ENCODE data around the gene PRICKLE3.

Gene PRICKLE3

DNA sequence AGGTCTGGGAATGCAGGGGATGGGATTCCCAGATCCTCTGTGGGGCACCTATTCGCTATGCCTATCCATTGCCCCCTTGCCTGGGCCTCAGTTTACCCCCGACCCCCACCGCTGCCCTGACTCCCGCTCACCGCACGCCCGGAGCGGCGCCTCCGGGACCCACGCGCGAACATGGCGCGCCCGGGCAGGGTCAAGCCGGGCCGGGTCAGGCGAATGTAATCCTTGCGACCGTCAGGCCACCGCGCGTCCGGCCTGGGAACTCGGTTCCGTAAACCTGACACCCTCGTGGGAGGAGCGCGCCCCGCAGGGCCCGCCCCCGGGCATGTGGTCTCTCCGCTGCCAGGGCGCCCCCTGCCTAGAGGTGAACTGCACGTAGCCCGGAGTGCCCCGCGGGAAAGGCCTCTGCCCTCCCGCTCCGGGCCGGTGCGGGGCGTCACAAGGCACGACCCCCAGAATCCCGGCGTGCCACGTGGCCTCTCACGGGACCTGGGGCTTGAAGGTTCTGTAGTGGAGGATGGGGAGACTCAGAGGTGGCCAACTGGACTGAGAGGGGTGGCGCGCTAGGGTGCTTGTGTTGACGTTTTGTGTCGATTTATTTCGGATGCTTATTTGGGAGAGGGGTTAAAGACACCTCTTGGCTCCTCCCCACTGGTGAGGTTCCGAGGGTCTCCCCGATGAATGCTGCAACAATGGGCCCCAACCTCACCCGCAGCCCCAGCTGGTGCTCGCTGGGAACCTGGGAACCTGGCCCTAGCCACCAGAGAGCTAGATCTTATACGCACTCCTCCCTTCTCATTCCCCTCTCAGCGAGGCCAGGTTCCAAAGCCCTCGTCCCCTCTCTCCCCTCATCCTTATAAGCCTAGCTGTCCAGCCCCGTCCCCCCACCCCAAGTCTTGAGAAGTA is at the start of gene PRICKLE3:
Gene PRICKLE3 (minus strand): TSS at position 249 of the 903 bp plus-strand sequence. CDS start 76 bp downstream, at position 173.
- DNase-seq: peak in 41 of 56 donors; percentile 1 to 73 (median 24)

DNA sequence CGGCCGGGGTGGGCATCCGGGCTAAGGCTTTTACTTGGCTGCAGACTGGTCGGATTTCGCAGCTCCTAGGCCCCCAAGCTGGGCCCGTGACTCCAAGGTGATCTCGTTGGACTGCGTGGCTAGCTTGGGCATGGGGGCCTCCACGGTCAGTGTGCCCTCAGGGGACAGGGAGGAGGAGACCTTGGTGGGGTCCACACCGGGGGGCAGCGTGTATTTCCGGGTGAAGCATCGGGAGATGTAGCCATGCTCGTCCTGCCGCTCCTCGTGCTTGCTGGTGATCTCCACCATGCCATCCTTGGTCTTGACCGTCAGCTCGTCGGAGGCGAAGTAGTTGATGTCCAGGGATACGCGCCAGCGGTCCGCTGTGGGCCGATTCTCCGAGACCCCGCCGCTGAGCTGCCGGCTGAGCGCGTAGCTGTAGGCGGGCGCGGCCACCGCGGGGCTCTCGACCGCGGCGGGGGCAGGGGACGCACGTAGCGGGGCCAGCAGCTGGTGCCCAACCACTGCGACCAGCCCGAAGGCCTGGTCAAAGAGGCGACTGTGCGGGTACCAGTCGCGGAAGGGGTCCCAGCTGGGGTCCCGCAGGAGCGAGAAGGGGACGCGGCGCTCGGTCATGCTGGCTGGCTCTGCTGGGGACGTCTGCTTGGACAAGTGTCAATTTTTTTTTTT is 47.8 kb upstream of the PRICKLE3 start:
- DNase-seq: no peak

GRCh38 chrX:49233176-49233575 is 47.0 kb upstream of the PRICKLE3 start, which contains the start of gene CACNA1F:
Gene CACNA1F, minus strand, starts transcription at chrX:49233340. Its CDS starts 31 bp downstream, at chrX:49233309.
- no peak for DNase-seq

GRCh38 chrX:49232525-49232924 is 46.4 kb upstream of the PRICKLE3 start:
- no peak for DNase-seq

GRCh38 chrX:49231333-49232000 is 45.3 kb upstream of the PRICKLE3 start:
- DNase-seq: no peak

- DNase-seq: peak in 19 of 56 donors; percentile 0 to 58 (median 17)
These were observed 44.5 kb upstream of the PRICKLE3 start for GRCh38 chrX:49230500-49231232.

GRCh38 chrX:49228185-49228584 is 42.0 kb upstream of the PRICKLE3 start:
- DNase-seq: no peak

DNA sequence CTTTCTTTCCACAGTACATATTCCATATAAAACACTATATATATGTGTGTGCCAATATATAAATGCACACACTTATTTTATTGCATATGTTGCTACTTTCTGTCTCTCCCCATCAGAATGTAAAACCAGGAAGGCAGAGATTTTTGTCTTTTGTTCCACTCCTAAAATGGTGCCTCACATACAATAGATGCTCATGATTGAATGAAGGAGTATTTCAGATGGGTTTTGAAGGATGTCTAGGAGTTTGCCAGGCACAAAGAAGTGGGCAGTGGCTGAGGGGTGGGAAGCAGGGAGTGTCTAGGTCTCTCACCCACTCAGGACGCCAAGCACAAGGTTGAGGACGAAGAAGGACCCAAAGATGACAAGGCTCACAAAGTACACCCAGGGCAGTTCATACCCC is 41.6 kb upstream of the PRICKLE3 start:
- no peak for DNase-seq

- DNase-seq: no peak
These were observed 40.8 kb upstream of the PRICKLE3 start for GRCh38 chrX:49226946-49227345.

- no peak for DNase-seq
These were observed 39.7 kb upstream of the PRICKLE3 start for GRCh38 chrX:49225858-49226257.

GRCh38 chrX:49221868-49222267 is 35.7 kb upstream of the PRICKLE3 start:
- no peak for DNase-seq

- DNase-seq: no peak
These were observed 33.9 kb upstream of the PRICKLE3 start for GRCh38 chrX:49220100-49220499.

GRCh38 chrX:49214996-49215526 is 28.9 kb upstream of the PRICKLE3 start:
- DNase-seq: no peak

DNA sequence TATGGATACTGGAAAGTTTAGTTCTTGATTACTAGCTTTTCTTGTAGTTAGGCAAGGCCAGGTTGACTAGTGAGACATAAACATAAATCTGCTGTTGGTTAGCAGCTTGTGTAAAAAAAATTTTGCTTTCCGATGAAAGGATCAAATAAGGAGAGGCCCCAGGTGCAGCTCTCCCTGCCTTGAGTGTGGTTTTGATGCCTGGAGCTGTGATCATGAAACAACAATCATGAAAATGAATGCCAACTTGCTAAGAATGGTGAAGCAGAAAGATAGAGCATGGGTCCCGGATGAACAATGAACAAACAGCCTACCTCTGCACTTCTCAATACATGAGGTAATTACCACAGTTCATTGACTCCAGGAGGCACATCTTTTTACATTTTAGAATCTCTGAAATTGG is 28.2 kb upstream of the PRICKLE3 start:
- no peak for DNase-seq

DNA sequence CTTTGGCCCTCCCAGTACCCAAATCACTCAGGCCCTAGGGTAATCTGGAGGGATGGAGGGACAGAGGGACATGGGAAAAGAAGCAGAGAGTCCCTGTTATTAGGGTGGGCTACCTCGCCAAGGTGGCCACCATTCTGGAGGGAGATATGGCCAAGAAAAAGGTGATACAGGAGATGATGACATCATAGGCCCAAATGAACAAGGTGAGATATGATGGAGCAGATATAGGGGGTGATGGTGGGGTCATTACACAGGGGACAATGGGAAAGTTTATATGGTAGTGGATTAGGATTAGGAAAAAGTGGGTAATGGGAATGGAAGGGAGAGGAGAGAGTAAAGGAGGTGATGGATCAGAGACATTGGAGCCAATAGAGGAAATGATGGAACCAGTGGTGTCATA is 26.7 kb upstream of the PRICKLE3 start:
- DNase-seq: no peak

DNA sequence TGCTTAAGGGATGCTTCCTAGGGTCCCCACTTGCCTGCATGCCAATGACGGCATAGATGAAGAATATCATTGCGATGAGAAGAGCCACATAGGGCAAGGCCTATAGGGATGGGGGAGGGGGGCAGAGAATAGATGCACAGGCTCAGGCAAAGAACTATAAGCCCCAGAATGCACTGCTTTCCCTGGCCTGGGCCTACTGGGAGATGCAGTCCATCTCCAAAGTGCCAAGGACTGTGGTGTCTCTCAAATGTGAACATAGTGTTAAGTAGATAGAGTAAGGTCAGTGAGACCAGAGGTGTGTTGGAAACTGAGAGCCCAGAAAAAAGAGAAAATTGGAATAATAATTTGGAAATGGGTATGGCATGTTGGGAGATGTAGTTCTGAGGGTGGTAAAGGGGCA is 26.0 kb upstream of the PRICKLE3 start:
- DNase-seq: no peak

- no peak for DNase-seq
These were observed 24.9 kb upstream of the PRICKLE3 start for GRCh38 chrX:49211074-49211473.

DNA sequence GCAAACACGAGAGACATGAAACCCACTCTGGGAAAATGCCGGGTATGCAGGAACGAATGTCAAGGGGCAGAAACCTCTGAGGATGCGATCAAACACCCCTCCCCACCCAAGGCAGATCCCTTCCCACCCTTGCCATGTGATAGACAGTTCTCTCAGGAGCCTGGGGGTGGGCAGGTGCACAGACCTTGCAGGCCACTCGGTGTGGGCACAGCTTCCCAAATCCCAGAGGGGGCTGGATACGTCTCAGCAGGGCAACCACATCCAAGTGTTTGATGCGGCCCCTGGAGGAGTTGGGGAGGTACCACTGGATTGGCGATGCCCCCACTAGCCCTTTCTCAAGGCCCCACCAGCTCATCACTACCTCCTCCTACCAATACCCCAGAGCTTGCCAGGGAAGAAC is 24.2 kb upstream of the PRICKLE3 start:
- no peak for DNase-seq

DNA sequence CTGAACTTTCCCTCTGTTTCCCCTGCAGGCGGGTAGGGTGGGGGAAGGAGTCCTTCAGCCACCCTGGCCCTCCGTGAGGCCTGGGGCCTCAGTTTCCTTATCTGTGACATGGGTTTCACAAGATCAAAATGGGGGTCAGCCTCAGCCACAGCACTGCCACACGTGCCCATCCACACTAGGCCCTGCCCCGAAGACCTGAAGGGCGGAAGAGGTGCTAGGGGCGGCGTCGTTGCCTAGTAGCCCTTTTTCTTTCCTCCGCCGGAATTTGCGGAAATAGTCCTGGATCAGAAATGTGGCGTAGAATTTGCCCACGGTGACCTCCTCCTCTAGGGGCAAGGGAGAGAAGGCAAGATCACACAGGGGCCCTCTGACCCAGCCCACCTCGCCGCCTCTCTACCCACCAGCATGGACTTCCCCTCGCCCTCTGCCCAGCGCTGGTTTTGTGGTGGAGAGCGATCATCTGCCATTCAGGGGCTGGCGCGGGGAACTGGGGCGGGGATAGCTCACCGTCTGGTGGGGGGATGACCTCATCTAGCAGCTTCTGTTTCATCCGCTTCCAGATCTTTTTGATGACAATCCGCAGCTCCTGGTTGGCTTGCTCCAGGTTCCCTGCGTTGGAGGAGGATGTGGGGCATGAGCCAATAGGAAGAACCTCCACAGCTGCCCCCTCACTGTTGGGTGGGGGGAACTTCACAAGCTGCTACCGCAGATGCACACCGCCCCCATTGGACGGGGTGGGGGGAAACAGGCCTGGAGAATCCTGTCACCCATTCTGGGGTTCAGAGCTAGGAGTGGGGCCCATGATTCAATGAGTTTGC is 23.5 kb upstream of the PRICKLE3 start:
- DNase-seq: peak in 31 of 56 donors; percentile 2 to 73 (median 34)

DNA sequence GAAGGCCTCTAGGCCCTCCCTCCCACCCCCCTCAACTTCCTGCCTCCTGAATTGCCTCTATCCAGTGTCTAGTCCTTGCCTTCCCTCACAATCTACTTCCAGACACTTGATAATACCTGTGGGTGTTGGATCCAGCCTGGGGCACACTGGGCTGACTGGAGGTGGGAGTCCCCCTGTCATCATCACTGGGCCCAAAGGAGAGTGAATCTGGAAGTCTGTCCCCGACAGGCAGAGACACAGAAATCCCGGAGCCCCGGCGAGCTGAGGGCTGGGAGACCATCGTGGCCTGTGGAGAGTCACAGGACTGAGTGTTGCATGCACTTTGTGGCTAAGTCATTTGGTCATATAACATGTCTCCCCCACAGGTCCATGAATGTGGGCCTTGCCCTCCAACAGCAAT is 22.2 kb upstream of the PRICKLE3 start:
- no peak for DNase-seq

Measured in nucleus accumbens (tissue), 56 donors.